ENCODE measurements around the gene ZNF691.

DNA sequence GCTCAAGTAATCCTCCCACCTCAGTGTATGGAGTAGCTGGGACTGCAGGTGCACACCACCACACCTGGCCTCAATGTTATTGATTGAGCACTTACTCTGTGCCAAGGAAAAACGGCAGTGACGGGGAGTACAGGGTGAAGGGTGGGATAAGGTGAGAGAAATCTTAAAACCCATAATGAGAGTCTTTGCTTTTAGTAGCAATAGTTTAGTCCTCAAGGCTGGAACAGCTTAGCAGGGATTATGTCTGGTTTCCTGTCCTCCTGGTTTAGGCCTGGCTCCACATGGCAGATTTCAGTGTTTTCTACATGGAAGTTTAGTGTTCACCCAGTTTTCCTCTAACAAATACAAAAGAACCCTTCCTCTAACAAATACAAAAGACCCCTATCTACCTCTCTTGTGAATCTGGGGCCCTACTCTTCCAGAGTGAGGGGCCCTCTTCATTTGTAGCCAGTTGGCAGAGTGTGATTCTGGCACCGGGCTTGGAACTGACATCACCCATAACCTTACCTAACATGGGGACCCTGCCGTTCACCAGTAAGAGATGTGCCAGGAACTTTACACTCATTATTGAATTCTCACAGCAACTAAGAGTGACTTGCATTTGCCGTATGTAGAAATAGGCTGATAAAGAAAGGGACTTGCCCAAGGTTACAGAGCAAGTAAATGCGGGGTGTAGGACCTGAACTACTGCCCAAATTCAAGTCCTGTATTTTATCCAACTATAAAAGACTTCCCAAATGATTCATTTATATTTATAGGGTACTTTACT is 6.9 kb downstream of the ZNF691 start:
- TF ChIP-seq POLR2AphosphoS5 (IDR thresholded peaks at IDR 0.05; ENCODE audit: low read depth, low read length), result no peak
- TF ChIP-seq, protein P1, sequence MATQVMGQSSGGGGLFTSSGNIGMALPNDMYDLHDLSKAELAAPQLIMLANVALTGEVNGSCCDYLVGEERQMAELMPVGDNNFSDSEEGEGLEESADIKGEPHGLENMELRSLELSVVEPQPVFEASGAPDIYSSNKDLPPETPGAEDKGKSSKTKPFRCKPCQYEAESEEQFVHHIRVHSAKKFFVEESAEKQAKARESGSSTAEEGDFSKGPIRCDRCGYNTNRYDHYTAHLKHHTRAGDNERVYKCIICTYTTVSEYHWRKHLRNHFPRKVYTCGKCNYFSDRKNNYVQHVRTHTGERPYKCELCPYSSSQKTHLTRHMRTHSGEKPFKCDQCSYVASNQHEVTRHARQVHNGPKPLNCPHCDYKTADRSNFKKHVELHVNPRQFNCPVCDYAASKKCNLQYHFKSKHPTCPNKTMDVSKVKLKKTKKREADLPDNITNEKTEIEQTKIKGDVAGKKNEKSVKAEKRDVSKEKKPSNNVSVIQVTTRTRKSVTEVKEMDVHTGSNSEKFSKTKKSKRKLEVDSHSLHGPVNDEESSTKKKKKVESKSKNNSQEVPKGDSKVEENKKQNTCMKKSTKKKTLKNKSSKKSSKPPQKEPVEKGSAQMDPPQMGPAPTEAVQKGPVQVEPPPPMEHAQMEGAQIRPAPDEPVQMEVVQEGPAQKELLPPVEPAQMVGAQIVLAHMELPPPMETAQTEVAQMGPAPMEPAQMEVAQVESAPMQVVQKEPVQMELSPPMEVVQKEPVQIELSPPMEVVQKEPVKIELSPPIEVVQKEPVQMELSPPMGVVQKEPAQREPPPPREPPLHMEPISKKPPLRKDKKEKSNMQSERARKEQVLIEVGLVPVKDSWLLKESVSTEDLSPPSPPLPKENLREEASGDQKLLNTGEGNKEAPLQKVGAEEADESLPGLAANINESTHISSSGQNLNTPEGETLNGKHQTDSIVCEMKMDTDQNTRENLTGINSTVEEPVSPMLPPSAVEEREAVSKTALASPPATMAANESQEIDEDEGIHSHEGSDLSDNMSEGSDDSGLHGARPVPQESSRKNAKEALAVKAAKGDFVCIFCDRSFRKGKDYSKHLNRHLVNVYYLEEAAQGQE (IDR thresholded peaks at IDR 0.05; ENCODE audit: insufficient read depth in 1 of 2, low read depth in 2 of 2, low read length in 2 of 2), result no peak
- no peak for TF ChIP-seq TAF1 (IDR thresholded peaks at IDR 0.05; ENCODE audit: borderline replicate concordance, insufficient read depth, low read length)
- no peak for TF ChIP-seq SIN3A (IDR thresholded peaks at IDR 0.05; ENCODE audit: borderline replicate concordance, insufficient read depth, low read length)
